CD4-positive, alpha-beta T cell treated with Interleukin-1 beta for 1 hour (primary cell): Measurements from ENCODE around the gene IGSF8.
"Not testable (repeated sequence)": the region's sequence is repeated elsewhere in the genome, so short reads cannot be mapped to it uniquely, and the experiment has no call there.

Experiments used
- DNase-seq, 2 donors: peaks; one replicate each; pipeline ENCODE4 v3.0.0-alpha.2; 2020 to 2022

IGSF8 gene

GRCh38 chr1:160127381-160127780, 29.0 kb upstream of the IGSF8 start:
- DNase-seq = no peak

- not testable (repeated sequence) for DNase-seq
These were observed 27.9 kb upstream of the IGSF8 start for GRCh38 chr1:160126342-160126741.

GRCh38 chr1:160125746-160126145, 27.3 kb upstream of the IGSF8 start:
- no peak for DNase-seq

- DNase-seq = no peak
These were observed 26.5 kb upstream of the IGSF8 start for GRCh38 chr1:160124705-160125478.

- DNase-seq = no peak
These were observed 25.3 kb upstream of the IGSF8 start for GRCh38 chr1:160123726-160124125.

- no peak for DNase-seq
These were observed 24.6 kb upstream of the IGSF8 start for GRCh38 chr1:160122978-160123495.

GRCh38 chr1:160121388-160121787, 23.0 kb upstream of the IGSF8 start:
- no peak for DNase-seq

GRCh38 chr1:160120797-160121196, 22.4 kb upstream of the IGSF8 start:
- DNase-seq = no peak

GRCh38 chr1:160118928-160119327, 20.5 kb upstream of the IGSF8 start:
- no peak for DNase-seq

GRCh38 chr1:160117709-160118183, 19.3 kb upstream of the IGSF8 start:
- DNase-seq = no peak

GRCh38 chr1:160117300-160117699, 18.9 kb upstream of the IGSF8 start:
- no peak for DNase-seq

GRCh38 chr1:160116283-160117147, 18.1 kb upstream of the IGSF8 start:
- DNase-seq = no peak

GRCh38 chr1:160115545-160116282, 17.3 kb upstream of the IGSF8 start, which contains the start of gene ATP1A2:
Gene ATP1A2 (plus strand): TSS chr1:160115759. CDS start chr1:160115862, 103 bp downstream.
- DNase-seq = no peak

GRCh38 chr1:160114085-160114484, 15.7 kb upstream of the IGSF8 start:
- no peak for DNase-seq

- DNase-seq = no peak
These were observed 15.0 kb upstream of the IGSF8 start for GRCh38 chr1:160113407-160113806.

- no peak for DNase-seq
These were observed 13.9 kb upstream of the IGSF8 start for GRCh38 chr1:160112357-160112756.

GRCh38 chr1:160111462-160111861, 13.0 kb upstream of the IGSF8 start:
- DNase-seq = not testable (repeated sequence)

GRCh38 chr1:160109686-160110085, 11.3 kb upstream of the IGSF8 start:
- no peak for DNase-seq

- peak; percentile 34 for DNase-seq
These were observed 10.7 kb upstream of the IGSF8 start for GRCh38 chr1:160108888-160109662.

GRCh38 chr1:160107512-160107911, 9.1 kb upstream of the IGSF8 start:
- DNase-seq = no peak

GRCh38 chr1:160105155-160105554, 6.7 kb upstream of the IGSF8 start:
- DNase-seq = no peak

- DNase-seq = peak in 1 of 2 donors; percentile 22
These were observed 6.1 kb upstream of the IGSF8 start for GRCh38 chr1:160104486-160104885.
